Renal cortex interstitium (tissue), 11 donors: ENCODE results near the gene ACY1. TPM values are rescaled to one million over a fixed set of nuclear protein-coding genes. Genes with fewer than 3 reads are reported as not detected.

Experiments used
- DNase-seq, 11 donors: peaks; one replicate each; pipeline ENCODE4 v3.0.0-alpha.2; 2013; ENCODE audit warnings: low read depth in 9 of 11, low spot score in 4 of 11; ENCODE audit errors: extremely low read depth in 1 of 11
- polyA plus RNA-seq, 3 donors: library from polyadenylated mRNA; unstranded; fragments of 120-200 nt; gene quantifications; one replicate each; pipeline ENCODE4 v1.2.1, GENCODE V29; 2013; ENCODE audit not compliant: insufficient read length in 3 of 3

Gene ACY1
- polyA plus RNA-seq, 3 donors, result 89.3 to 120 (median 118) TPM

DNA sequence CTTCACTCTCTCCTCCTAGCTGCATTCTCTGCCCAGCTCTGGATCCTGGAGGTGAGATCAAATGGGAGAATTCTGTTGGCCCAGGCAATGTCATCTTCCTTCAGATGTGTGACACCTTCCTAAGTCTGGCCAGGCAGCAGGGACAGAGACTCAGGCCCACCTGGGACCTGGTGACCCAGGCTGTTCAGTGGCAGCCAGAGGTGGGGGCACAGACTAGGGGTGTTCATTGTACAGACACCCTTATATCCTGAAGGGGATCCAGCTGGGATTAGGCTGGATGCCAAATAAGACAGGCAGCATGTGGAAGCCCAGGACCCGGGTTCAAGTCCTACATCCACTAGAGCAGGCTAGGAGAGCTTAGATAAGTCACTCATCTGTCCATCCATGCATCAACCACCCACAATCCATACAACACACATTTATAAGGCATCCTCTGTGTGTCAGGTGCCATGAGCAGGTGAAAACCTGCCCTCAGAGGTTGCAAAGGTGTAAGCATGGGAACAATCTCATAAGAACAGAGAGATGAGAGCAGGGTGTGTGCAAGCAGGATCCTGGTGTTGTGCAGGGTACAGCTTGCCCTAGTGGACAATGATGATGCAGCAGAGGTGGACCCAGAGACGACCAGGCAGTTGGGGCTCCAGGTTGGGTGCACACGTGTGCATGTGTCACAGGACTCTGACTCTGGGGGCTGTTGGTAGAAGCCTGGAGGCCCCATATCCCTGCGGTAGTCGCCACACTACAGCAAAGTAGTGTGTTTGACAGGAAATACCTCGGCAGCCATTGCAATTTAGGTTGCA is 30.7 kb downstream of the ACY1 start:
- DNase-seq, result no peak

DNA sequence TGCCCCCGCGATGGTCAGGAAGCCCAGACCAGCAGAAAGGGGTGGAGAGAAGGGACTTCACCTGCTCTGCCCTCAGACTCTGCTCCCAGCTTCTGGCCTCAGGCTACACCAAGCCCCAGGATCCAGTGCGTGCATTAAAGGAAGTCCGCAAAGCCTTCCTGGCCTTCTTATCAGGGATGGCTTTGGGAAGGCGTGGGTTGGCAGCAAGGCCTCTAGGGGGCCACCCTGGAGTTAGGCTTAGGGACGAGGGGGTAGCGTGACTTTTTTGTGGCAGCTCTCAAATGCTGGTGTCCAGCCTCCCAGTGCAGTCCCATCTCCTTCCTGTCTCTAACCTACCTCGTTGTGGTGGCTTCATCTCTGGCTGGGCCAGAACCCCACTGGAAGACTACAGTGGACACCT is 31.3 kb downstream of the ACY1 start:
- DNase-seq, result no peak

GRCh38 chr3:52015438-52016228 is 32.3 kb downstream of the ACY1 start:
- DNase-seq, result no peak

GRCh38 chr3:52017586-52017985 is 34.3 kb downstream of the ACY1 start:
- DNase-seq, result no peak

- no peak for DNase-seq
Measured at GRCh38 chr3:52018319-52019000, 35.1 kb downstream of the ACY1 start.

DNA sequence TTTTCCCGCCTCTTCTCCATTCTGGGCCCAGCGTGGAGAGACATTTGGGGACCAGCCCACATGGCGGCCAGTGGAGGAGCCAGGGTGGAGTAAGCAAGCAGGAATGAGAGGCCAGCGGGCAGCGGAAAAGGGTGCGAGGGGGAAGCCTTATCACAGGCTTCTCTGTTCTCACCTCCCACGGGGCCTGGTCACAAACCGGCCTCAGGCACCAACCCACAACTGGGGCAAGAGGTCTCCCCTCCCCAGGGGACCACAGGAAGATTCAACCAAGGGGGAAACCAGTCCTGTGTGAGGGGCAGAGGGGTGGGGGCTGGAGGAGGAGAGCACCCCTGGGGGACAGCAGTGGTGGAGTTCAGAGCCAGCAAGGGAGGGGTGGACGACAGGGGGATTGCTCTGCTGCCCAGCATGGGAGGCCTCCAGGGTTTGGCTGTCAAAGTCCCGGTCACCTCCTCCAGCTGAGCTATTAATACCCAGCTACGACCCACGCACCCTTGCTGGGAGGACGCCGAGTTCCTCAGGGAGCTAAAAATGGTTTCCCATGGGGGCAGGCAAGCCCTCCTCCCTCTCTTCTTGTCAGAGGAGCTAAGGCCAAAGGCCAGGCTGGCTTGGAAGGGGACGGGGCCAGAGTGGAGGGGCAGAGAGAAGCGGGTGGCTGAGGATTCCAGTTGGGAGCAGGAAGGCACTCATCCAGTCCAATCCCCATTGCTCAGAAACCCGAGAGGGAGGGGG is 36.2 kb downstream of the ACY1 start:
- DNase-seq, result no peak

GRCh38 chr3:52020796-52021195 is 37.5 kb downstream of the ACY1 start:
- no peak for DNase-seq

- no peak for DNase-seq
Measured at GRCh38 chr3:52021489-52022268, 38.3 kb downstream of the ACY1 start.

DNA sequence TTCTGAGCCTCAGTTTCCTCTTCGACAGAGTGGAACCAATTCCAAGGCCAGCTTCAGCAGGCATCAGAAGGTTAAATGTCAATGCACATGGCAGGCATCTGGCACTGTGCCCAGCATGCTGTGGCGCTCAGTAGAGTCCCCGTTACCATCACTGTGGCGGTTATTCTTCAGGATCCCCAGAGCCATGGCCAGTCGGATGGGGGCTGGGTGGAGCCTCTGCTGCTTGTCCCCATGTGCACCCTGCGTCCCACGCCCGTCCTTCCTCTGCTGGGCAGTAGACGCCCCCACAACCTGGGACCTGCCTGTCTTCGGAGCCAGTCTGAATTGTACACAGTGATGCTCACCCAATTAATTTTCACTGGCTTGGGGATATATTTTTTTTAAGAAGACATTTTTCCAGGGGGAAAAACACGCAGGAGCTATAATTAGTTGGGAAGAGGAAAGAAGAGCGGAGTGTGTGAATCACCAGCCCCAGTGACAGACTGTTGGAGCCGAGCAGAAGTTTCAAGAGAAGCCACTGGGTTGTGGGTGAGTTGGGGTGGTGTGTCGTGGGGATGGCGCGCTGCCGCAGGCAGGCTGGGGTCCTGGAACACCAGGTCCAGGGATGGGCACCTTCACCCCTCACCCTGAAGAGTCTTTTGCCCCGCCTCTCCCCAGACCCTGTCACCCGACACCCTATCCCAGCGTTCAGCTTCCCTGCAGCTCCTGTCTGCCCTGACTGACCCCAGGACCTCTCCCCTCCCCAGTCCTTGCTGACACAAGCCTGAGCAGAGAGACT is 39.2 kb downstream of the ACY1 start:
- DNase-seq, result no peak

DNA sequence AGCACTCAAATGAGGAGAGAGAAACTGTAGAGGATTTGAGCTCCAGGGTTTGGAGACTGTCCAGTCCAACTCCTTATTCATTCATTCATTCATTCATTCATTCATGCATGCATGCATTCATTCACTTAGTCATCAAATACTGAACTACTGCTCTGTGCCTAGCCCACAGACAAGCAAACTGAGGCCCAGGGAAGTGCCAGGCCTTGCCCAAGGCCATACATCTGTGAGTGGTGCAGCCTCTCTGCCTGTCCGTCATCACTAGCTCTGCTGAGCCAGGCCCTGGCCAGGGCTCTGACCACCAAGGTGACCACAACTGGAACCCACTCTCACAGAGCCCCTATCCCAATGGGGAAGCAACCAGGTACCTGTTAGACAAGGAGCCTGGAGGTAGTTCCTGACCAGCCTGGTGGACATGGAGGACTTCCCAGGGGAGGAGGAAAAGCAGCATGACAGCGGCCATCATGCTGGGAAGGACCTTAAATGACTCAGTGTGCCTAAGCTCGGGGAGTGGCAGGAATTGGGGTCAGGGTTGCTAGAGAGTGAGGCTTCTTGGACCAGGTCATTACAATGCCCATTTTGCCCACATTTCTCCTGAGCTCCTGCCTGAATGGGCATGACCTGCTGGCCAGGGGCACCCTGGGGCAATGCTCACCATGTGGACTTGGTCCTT is 39.9 kb downstream of the ACY1 start:
- DNase-seq, result no peak

DNA sequence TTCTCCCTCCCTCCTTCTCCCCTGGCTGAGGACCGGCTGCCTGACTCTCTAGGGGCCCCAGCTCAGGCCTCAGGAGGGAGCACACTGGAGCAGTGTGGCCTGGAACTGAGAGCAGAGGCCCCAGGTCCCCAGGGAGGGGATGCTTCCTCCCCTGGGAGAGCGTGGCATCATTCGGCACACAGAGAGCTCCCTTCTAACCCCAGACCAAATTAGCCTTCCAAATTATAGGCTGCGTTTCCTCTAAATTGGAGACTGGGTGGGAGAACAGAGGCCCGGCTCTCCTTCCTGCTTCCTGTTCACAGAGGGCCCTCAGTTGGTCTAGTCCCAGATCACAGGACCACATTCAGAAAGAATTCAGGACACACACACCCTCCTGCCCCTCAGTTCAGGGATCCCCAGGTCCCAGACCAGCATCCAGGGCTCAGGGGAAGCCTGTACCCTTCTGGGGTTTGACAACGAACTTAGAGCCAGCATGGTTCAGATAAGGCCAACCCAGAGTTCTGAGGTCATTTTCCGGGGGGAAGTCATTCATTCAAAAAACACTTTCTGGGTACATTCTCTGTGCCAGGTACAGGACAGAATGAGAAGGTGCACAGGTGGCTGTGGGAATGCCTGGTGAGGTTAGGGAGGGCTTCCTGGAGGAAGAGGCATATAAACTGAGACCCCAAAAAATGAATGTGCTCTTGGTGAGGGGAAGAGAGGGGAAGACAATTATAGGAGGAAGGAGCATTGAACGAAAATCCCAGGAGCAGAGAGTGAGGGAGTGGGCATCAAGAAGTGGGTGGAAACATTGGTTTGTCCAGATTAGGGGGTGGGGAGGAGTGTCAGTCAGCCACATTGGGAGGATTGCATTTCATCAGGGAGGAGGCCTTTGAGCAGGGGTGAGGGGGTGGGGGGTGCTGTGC is 40.8 kb downstream of the ACY1 start:
- DNase-seq, result no peak

DNA sequence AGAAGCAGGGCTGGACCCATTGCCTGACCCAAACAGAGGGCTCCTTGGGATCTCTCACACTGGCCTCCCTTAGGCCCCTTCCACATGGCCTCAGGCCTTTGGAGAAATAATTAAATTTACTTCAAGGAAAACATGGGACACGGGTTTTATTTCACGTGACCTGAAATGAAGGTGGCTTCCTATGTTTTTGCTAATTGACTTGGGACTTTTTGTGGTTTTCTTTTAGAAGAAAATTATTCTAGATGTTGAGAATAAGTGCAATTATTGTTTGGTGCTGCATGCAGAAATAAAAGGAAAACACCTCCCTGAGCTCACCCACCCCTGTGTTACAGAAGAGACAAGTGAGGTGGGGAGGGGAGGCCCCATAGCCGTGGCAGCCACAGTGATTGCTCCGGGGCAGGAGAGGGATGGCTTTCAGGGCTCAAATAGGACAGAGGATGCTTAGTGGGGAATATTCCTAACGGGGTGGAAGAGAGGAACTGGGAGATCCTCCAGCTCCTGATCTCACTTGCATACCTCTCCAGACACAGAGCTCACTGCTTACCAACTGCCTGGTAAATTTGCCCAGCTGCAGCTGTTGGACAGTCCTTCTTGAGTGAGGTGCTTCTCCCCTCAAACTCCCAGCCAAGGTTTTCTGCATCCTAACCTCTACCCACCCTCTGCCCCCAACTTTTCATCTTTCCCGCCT is 41.6 kb downstream of the ACY1 start:
- DNase-seq, result no peak

DNA sequence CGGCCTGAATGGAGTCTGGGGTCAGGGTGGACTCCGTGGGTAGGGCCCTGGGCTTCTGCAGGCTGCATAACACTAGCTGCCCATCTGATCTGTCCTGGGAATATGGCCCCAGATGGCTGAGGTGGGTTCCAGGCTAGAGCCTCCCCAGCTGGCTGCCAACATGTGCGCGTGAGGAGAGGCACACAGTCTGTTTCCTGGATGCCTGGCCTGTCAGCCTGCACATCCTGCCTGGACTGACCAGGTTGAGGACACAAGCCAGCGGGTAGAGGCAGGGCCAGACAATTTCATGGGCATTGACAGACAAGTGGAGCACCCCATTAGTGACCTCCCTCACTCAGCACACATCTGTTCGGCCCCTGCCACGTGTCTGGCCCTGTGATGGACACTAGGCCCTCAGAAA is 42.1 kb downstream of the ACY1 start:
- DNase-seq, result no peak

DNA sequence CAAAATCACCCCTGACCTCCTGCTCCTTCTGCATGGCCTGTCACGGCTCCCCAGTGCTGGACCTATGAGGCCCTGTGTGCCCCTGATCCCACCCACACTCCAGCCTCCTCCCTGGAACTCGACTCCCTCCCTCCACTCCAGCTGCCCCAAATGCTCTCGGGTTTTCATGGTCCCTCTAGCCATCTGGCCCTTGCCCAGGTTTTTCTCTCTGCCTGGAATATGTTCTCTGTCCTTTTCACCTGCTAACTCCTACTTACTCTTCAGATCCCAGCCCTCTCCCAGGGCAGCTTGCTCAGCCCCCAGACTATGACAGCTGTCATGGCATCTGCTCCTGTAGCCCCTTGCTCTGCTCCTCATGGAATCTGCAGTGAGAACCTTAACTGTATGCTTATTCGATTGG is 42.7 kb downstream of the ACY1 start:
- no peak for DNase-seq

DNA sequence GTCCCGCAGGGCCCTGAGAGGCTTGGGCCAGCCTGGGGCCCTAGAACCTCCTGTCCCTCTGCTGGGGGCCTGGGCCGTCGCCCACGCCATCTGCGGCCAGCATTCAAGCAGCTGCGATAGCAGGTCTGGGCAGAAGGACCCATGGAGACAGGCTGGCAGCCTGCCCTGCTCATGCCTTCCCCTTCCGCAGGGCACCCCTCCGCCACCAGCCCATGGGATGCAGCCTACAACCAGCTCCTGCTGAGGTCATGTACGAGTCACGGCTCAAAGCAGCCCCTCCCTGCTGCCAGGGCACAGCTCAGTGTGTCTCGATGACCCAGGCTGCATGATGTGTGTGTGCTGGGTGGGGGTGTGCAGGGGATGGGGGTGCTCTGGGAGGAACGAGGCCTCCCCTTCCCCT is 45.2 kb downstream of the ACY1 start:
- DNase-seq, result no peak

GRCh38 chr3:52029053-52029452 is 45.7 kb downstream of the ACY1 start:
- DNase-seq, result no peak
